ENCODE measurements around the gene ZNF808. TPM values are rescaled to one million over a fixed set of nuclear protein-coding genes. Genes with fewer than 3 reads are reported as not detected.

The ZNF808 gene
- polyA plus RNA-seq, 1 of the 3 experiments (the other 2 are of a cell fraction): 3.3 TPM

DNA sequence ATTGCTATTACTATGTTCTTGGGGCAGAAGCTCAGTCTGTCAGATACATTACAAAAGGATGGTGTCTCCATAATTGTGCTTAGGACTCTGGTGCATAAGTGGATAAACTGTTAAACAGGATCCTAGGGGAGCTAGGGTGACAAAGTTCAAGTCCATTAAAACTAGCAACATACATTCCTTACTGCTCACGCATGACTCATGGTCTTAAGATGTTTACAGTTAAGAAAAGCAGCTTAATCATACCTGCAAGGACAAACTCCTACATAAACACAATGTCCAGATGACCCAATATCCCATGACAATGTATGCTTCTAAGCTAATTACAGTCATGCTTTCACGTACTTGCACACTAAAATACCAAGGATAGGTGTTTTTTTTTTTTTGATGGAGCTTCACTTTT, 39.1 kb downstream of the ZNF808 start:
- no peak overlapping the region for H3K27ac ChIP-seq (ENCODE audit: low read depth in 2 of 2, low read length in 1 of 2)
- TF ChIP-seq TCF12 (IDR thresholded peaks at IDR 0.05) (no peak), GABPA (IDR thresholded peaks at IDR 0.05; ENCODE audit: low read depth) (no peak), SIN3A (IDR thresholded peaks at IDR 0.05; ENCODE audit: borderline replicate concordance, low read depth, low read length) (no peak), FOXM1 (IDR thresholded peaks at IDR 0.05; ENCODE audit: low read depth) (no peak), MEF2A (IDR thresholded peaks at IDR 0.05; ENCODE audit: borderline replicate concordance, low read depth) (no peak), FOSL2 (IDR thresholded peaks at IDR 0.05; ENCODE audit: borderline replicate concordance, low read depth) (no peak), POLR2AphosphoS5 (IDR thresholded peaks at IDR 0.05; ENCODE audit: low read depth, low read length) (no peak), RAD21 (IDR thresholded peaks at IDR 0.05; ENCODE audit: low read length) (no peak), MXI1 (IDR thresholded peaks at IDR 0.05; ENCODE audit: low read depth, low read length) (no peak), TAF1 (IDR thresholded peaks at IDR 0.05; ENCODE audit: borderline replicate concordance, low read depth, low read length) (no peak), RFX5 (IDR thresholded peaks at IDR 0.05; ENCODE audit: low read length) (no peak), JUND (IDR thresholded peaks at IDR 0.05) (no peak)
- TF ChIP-seq, protein P1, sequence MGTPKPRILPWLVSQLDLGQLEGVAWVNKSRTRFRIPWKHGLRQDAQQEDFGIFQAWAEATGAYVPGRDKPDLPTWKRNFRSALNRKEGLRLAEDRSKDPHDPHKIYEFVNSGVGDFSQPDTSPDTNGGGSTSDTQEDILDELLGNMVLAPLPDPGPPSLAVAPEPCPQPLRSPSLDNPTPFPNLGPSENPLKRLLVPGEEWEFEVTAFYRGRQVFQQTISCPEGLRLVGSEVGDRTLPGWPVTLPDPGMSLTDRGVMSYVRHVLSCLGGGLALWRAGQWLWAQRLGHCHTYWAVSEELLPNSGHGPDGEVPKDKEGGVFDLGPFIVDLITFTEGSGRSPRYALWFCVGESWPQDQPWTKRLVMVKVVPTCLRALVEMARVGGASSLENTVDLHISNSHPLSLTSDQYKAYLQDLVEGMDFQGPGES (IDR thresholded peaks at IDR 0.05; ENCODE audit: low read depth, low read length): no peak
- TF ChIP-seq, protein P2, sequence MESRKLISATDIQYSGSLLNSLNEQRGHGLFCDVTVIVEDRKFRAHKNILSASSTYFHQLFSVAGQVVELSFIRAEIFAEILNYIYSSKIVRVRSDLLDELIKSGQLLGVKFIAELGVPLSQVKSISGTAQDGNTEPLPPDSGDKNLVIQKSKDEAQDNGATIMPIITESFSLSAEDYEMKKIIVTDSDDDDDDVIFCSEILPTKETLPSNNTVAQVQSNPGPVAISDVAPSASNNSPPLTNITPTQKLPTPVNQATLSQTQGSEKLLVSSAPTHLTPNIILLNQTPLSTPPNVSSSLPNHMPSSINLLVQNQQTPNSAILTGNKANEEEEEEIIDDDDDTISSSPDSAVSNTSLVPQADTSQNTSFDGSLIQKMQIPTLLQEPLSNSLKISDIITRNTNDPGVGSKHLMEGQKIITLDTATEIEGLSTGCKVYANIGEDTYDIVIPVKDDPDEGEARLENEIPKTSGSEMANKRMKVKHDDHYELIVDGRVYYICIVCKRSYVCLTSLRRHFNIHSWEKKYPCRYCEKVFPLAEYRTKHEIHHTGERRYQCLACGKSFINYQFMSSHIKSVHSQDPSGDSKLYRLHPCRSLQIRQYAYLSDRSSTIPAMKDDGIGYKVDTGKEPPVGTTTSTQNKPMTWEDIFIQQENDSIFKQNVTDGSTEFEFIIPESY (IDR thresholded peaks at IDR 0.05; ENCODE audit: borderline replicate concordance, low read depth): no peak
- TF ChIP-seq, protein P3, sequence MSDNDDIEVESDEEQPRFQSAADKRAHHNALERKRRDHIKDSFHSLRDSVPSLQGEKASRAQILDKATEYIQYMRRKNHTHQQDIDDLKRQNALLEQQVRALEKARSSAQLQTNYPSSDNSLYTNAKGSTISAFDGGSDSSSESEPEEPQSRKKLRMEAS (IDR thresholded peaks at IDR 0.05; ENCODE audit: low read depth): no peak
- TF ChIP-seq, protein P4, sequence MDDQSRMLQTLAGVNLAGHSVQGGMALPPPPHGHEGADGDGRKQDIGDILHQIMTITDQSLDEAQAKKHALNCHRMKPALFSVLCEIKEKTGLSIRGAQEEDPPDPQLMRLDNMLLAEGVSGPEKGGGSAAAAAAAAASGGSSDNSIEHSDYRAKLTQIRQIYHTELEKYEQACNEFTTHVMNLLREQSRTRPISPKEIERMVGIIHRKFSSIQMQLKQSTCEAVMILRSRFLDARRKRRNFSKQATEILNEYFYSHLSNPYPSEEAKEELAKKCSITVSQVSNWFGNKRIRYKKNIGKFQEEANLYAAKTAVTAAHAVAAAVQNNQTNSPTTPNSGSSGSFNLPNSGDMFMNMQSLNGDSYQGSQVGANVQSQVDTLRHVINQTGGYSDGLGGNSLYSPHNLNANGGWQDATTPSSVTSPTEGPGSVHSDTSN (IDR thresholded peaks at IDR 0.05): no peak
- TF ChIP-seq, protein P5, sequence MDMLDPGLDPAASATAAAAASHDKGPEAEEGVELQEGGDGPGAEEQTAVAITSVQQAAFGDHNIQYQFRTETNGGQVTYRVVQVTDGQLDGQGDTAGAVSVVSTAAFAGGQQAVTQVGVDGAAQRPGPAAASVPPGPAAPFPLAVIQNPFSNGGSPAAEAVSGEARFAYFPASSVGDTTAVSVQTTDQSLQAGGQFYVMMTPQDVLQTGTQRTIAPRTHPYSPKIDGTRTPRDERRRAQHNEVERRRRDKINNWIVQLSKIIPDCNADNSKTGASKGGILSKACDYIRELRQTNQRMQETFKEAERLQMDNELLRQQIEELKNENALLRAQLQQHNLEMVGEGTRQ (IDR thresholded peaks at IDR 0.05; ENCODE audit: borderline replicate concordance, low read depth, low read length): no peak
- TF ChIP-seq, protein P6, sequence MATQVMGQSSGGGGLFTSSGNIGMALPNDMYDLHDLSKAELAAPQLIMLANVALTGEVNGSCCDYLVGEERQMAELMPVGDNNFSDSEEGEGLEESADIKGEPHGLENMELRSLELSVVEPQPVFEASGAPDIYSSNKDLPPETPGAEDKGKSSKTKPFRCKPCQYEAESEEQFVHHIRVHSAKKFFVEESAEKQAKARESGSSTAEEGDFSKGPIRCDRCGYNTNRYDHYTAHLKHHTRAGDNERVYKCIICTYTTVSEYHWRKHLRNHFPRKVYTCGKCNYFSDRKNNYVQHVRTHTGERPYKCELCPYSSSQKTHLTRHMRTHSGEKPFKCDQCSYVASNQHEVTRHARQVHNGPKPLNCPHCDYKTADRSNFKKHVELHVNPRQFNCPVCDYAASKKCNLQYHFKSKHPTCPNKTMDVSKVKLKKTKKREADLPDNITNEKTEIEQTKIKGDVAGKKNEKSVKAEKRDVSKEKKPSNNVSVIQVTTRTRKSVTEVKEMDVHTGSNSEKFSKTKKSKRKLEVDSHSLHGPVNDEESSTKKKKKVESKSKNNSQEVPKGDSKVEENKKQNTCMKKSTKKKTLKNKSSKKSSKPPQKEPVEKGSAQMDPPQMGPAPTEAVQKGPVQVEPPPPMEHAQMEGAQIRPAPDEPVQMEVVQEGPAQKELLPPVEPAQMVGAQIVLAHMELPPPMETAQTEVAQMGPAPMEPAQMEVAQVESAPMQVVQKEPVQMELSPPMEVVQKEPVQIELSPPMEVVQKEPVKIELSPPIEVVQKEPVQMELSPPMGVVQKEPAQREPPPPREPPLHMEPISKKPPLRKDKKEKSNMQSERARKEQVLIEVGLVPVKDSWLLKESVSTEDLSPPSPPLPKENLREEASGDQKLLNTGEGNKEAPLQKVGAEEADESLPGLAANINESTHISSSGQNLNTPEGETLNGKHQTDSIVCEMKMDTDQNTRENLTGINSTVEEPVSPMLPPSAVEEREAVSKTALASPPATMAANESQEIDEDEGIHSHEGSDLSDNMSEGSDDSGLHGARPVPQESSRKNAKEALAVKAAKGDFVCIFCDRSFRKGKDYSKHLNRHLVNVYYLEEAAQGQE (IDR thresholded peaks at IDR 0.05; ENCODE audit: low read depth, low read length): no peak
- TF ChIP-seq, protein P7, sequence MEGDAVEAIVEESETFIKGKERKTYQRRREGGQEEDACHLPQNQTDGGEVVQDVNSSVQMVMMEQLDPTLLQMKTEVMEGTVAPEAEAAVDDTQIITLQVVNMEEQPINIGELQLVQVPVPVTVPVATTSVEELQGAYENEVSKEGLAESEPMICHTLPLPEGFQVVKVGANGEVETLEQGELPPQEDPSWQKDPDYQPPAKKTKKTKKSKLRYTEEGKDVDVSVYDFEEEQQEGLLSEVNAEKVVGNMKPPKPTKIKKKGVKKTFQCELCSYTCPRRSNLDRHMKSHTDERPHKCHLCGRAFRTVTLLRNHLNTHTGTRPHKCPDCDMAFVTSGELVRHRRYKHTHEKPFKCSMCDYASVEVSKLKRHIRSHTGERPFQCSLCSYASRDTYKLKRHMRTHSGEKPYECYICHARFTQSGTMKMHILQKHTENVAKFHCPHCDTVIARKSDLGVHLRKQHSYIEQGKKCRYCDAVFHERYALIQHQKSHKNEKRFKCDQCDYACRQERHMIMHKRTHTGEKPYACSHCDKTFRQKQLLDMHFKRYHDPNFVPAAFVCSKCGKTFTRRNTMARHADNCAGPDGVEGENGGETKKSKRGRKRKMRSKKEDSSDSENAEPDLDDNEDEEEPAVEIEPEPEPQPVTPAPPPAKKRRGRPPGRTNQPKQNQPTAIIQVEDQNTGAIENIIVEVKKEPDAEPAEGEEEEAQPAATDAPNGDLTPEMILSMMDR (IDR thresholded peaks at IDR 0.05): no peak
- peaks cover 10% of the 10 kb centered on the region for H3F3A ChIP-seq (replicated peaks; ENCODE audit: insufficient read depth)
- no peak for DNase-seq
- H3K9me2 ChIP-seq: no peaks in the 10 kb centered on the region
- 73% methylated on average over 2 of the region's 2 CpGs for WGBS (ENCODE audit: low lambda C conversion rate)
- peaks cover 14% of the 10 kb centered on the region for H3K79me2 ChIP-seq (ENCODE audit: insufficient read depth)
- no peak overlapping the region for H3K4me2 ChIP-seq
- peaks cover 0 to 3% of the 10 kb centered on the region in 2 experiments; a peak in 1 of 4 replicates for H3K4me1 ChIP-seq (ENCODE audit: control insufficient read depth in 1 of 2, insufficient read depth in 2 of 2, low read depth in 1 of 2, low read length in 1 of 2)
- H3K36me3 ChIP-seq (replicated peaks in 1 of 2; ENCODE audit: control insufficient read depth in 1 of 2, insufficient read depth in 2 of 2, low read length in 1 of 2): peaks cover 0 to 25% of the 10 kb centered on the region in 2 experiments
- no peak overlapping the region for H2AFZ ChIP-seq (ENCODE audit: low read depth)
- CTCF ChIA-PET: interaction anchor here (1.4 kb wide), 1 partner anchor 113 kb away, joined by 3 read pairs; the partner anchor contains the start of gene ZNF578
- no peaks in the 10 kb centered on the region for H4K20me1 ChIP-seq (ENCODE audit: insufficient read depth)
- POLR2A ChIA-PET: no interaction called here
- H3K27me3 ChIP-seq (ENCODE audit: insufficient read depth): no peaks in the 10 kb centered on the region
- H3K9me3 ChIP-seq: no peaks in the 10 kb centered on the region
- H3K4me3 ChIP-seq (ENCODE audit: low read depth in 2 of 2, low read length in 1 of 2): no peak overlapping the region
- H3K9ac ChIP-seq: no peak overlapping the region
